ENCODE results near the gene CIDEB. TPM values are rescaled to one million over a fixed set of nuclear protein-coding genes. Genes with fewer than 3 reads are reported as not detected.

Gene CIDEB
- total RNA-seq, 1 experiment from 2014 or later = not detected

DNA sequence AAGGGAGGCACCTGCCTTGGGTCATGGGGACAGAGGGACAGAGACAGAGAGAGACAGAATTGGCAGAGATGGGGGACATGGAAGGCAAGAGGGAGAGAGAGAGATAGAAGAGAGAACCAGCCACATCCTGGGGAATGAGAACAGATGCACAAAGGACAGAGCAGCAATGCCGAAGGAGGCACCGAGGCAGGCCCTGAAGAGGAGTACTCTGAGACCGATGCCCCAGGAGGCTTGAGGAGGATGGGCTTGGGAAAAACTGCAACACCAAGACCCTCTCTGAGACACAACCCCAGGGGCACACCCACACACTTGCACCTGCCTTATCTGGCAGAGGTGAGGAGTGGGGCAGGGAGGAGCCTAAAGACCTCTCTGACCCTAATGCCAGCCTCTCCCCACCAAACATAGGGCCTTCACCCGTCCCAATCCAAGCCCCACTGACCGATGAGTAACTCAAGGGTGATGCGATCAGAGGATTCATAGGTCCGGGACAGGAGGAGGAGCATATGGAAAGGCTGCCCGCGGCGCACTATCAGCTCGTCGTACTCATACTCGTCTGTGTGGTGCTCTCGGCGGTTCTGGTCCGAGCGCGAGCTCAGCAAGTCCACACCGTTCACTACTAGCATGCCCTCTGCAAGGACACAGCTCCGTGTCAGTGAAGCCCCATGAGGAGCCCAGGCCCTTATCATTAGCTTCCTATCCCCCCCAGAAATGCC lies 46.4 kb downstream of the CIDEB start:
- Histone ChIP-seq H3K27me3 (ENCODE audit: insufficient read depth, low read depth) (no peaks in the 10 kb centered on the region), H3K4me2 (no peak overlapping the region), H2AFZ (no peak overlapping the region), H3K27ac (no peak overlapping the region), H3K36me3 (ENCODE audit: low read depth) (no peaks in the 10 kb centered on the region), H3K9me2 (ENCODE audit: insufficient read depth) (no peaks in the 10 kb centered on the region), H3K79me2 (ENCODE audit: low read depth) (no peaks in the 10 kb centered on the region), H4K20me1 (ENCODE audit: insufficient read depth) (no peaks in the 10 kb centered on the region), H3F3A (ENCODE audit: insufficient read depth, low read depth) (no peaks in the 10 kb centered on the region), H3K4me1 (replicated peaks; ENCODE audit: insufficient read depth) (no peaks in the 10 kb centered on the region), H3K4me3 (no peak overlapping the region), H3K9me3 (ENCODE audit: insufficient read depth, low read depth) (no peaks in the 10 kb centered on the region)
- POLR2A ChIA-PET (ENCODE audit: unreplicated experiment) = no interaction called here
- no peak for DNase-seq
- intact Hi-C loops (cut with micrococcal nuclease; ENCODE audit: unreplicated experiment) = no loop called here
- CTCF ChIA-PET = no interaction called here
- no peak for TF ChIP-seq EZH2 (IDR thresholded peaks at IDR 0.05; ENCODE audit: low read depth)
- TF ChIP-seq, protein P1, sequence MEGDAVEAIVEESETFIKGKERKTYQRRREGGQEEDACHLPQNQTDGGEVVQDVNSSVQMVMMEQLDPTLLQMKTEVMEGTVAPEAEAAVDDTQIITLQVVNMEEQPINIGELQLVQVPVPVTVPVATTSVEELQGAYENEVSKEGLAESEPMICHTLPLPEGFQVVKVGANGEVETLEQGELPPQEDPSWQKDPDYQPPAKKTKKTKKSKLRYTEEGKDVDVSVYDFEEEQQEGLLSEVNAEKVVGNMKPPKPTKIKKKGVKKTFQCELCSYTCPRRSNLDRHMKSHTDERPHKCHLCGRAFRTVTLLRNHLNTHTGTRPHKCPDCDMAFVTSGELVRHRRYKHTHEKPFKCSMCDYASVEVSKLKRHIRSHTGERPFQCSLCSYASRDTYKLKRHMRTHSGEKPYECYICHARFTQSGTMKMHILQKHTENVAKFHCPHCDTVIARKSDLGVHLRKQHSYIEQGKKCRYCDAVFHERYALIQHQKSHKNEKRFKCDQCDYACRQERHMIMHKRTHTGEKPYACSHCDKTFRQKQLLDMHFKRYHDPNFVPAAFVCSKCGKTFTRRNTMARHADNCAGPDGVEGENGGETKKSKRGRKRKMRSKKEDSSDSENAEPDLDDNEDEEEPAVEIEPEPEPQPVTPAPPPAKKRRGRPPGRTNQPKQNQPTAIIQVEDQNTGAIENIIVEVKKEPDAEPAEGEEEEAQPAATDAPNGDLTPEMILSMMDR (conservative IDR thresholded peaks at IDR 0.05) = no peak
- no TSS peak for BruUV-seq (replicated peaks)

GRCh38 chr14:24260780-24261157 lies 47.0 kb downstream of the CIDEB start:
- no peaks in the 10 kb centered on the region for H3K36me3 ChIP-seq (ENCODE audit: low read depth)
- H3K27me3 ChIP-seq (ENCODE audit: insufficient read depth, low read depth) = no peaks in the 10 kb centered on the region
- H3K4me3 ChIP-seq = no peak overlapping the region
- H2AFZ ChIP-seq = no peak overlapping the region
- no peaks in the 10 kb centered on the region for H4K20me1 ChIP-seq (ENCODE audit: insufficient read depth)
- POLR2A ChIA-PET (ENCODE audit: unreplicated experiment) = no interaction called here
- no peaks in the 10 kb centered on the region for H3K9me3 ChIP-seq (ENCODE audit: insufficient read depth, low read depth)
- H3F3A ChIP-seq (ENCODE audit: insufficient read depth, low read depth) = no peaks in the 10 kb centered on the region
- no TSS peak for BruUV-seq (replicated peaks)
- no peaks in the 10 kb centered on the region for H3K4me1 ChIP-seq (replicated peaks; ENCODE audit: insufficient read depth)
- intact Hi-C loops (cut with micrococcal nuclease; ENCODE audit: unreplicated experiment) = no loop called here
- no peaks in the 10 kb centered on the region for H3K9me2 ChIP-seq (ENCODE audit: insufficient read depth)
- H3K27ac ChIP-seq = no peak overlapping the region
- no peaks in the 10 kb centered on the region for H3K79me2 ChIP-seq (ENCODE audit: low read depth)
- CTCF ChIA-PET = no interaction called here
- no peak for DNase-seq
- no peak overlapping the region for H3K4me2 ChIP-seq
- TF ChIP-seq EZH2 (IDR thresholded peaks at IDR 0.05; ENCODE audit: low read depth) = no peak
- TF ChIP-seq, protein P1 (conservative IDR thresholded peaks at IDR 0.05) = no peak

DNA sequence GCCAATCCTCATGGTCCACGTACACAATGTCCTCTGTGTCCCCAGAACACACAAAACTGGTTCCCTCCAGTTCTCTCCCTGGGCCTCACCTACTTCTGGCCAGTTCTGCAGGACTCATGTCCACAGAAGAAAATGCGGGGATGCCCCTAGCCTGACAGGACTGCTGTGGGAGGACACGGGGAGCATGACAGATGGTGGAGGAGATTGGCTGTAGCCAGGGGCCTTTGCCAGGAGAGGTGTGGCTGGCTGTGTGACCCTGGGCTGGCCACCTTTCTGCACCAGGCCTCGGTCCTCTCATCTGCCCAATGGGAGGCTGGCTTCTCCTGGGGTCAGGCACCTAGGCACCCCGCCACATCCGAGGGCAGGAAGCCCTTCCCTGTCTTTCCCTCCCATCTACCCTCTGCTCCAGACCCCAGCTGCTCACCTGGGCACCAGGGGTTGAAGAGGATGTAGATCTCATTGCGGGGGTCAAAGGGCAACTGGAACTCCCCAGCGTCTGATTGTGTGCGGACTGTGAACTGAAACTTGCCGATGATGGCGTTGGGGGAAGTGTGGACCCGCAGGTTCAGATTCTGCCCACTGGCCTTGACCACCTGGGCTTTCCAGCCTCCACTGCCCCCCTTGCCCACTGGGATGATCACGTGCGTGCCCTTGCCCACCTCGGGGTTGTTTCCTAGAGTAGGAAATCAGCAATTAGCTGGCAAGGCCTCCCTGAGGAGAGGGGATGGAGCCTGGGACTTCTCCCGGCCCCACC lies 47.6 kb downstream of the CIDEB start:
- Histone ChIP-seq H3K4me3 (no peak overlapping the region), H3K4me2 (no peak overlapping the region), H3K4me1 (replicated peaks; ENCODE audit: insufficient read depth) (no peaks in the 10 kb centered on the region), H2AFZ (no peak overlapping the region), H3K79me2 (ENCODE audit: low read depth) (no peaks in the 10 kb centered on the region), H3K9me2 (ENCODE audit: insufficient read depth) (no peaks in the 10 kb centered on the region), H3K9me3 (ENCODE audit: insufficient read depth, low read depth) (no peaks in the 10 kb centered on the region), H3K27ac (no peak overlapping the region), H3K27me3 (ENCODE audit: insufficient read depth, low read depth) (no peaks in the 10 kb centered on the region), H3K36me3 (ENCODE audit: low read depth) (no peaks in the 10 kb centered on the region), H4K20me1 (ENCODE audit: insufficient read depth) (no peaks in the 10 kb centered on the region), H3F3A (ENCODE audit: insufficient read depth, low read depth) (no peaks in the 10 kb centered on the region)
- DNase-seq = no peak
- ChIA-PET POLR2A (ENCODE audit: unreplicated experiment) (no interaction called here), CTCF (no interaction called here)
- TF ChIP-seq EZH2 (IDR thresholded peaks at IDR 0.05; ENCODE audit: low read depth) = no peak
- TF ChIP-seq, protein P1 (conservative IDR thresholded peaks at IDR 0.05) = no peak
- intact Hi-C loops (cut with micrococcal nuclease; ENCODE audit: unreplicated experiment) = no loop called here
- BruUV-seq (replicated peaks) = no TSS peak

Measured in PC-9 (cell line).